HL-60 (cell line): ENCODE results near the gene SERPIND1.

ENCODE experiments used
- DNase-seq, 2 experiments: peaks; one replicate each; pipeline ENCODE4 v3.0.0-alpha.2; 2010 to 2020; ENCODE audit warnings: low read depth in 1 of 2, low spot score in 1 of 2
- H3K27ac ChIP-seq: fragments of 250-450 bp; sonication (Bioruptor Pico); replicated peaks from 2 replicates; pipeline ENCODE4 v1.5.1; 2020; ENCODE audit warnings: mild to moderate bottlenecking, moderate library complexity
- H3K27me3 ChIP-seq: fragments of 250-450 bp; sonication (Bioruptor Pico); 2 replicates; pipeline ENCODE4 v1.5.1; 2021; ENCODE audit warnings: mild to moderate bottlenecking, moderate library complexity; ENCODE audit not compliant: insufficient read depth, poor library complexity, severe bottlenecking
- H3K4me3 ChIP-seq: replicated peaks from 2 replicates; pipeline ENCODE4 v1.5.1; 2011; ENCODE audit warnings: mild to moderate bottlenecking, control low read depth, low read length; ENCODE audit not compliant: insufficient read depth
- CTCF ChIP-seq: IDR thresholded peaks from one replicate; pipeline ENCODE4 v1.5.1; 2011; ENCODE audit warnings: low read length, control low read depth, inconsistent platforms; ENCODE audit not compliant: insufficient read depth
- GABPA ChIP-seq: IDR thresholded peaks from 2 replicates; pipeline ENCODE4 v1.6.1; 2012; ENCODE audit warnings: low read depth
- POLR2AphosphoS5 ChIP-seq: IDR thresholded peaks from 2 replicates; pipeline ENCODE4 v1.6.1; 2012; ENCODE audit warnings: low read depth
- REST ChIP-seq: IDR thresholded peaks from 2 replicates; pipeline ENCODE4 v1.6.1; 2012; ENCODE audit warnings: low read depth; ENCODE audit not compliant: insufficient replicate concordance
- SPI1 ChIP-seq: IDR thresholded peaks from 2 replicates; pipeline ENCODE4 v1.6.1; 2012; ENCODE audit warnings: low read depth, mild to moderate bottlenecking, borderline replicate concordance

The SERPIND1 gene

GRCh38 chr22:20792221-20792965 lies 18.5 kb downstream of the SERPIND1 start:
- Histone ChIP-seq H3K4me3 (no peak overlapping the region), H3K27me3 (no peaks in the 10 kb centered on the region), H3K27ac (no peak overlapping the region)
- no peak for TF ChIP-seq REST
- TF ChIP-seq GABPA = no peak
- TF ChIP-seq CTCF = no peak
- TF ChIP-seq POLR2AphosphoS5 = no peak
- no peak for TF ChIP-seq SPI1
- DNase-seq = no peak

DNA sequence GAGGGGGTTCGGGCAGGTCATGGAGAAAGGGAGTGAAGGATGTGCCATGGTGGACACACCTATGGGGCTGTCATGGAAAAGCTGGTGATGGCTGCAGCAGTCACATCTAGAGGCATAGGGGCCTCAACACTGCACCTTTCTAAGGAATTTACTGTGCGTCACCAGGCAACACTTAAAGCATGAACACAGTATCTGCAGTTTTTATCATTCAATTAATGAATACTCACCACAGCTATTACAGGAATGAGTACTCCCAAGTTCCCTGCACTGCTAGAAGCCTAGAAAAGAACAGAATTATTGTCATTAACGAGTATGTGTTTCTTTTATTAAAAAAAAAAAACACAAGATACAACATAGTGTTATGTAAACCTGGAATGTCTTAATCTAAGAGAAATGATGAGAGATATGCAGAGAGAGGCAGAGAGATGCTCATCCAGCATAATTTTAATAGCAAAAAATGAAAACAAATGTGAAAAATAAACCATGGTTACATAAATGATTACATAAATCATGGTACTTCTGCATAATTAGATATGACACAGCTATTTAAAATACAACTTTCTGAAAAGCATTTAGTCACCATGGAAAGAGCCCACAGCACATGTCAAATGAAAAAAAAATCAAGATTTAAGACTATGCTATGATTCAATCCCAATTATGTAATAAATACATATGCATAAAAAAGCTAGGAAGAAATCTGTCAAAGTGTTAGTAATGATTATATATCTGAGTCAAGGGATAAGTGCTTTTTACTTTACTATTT lies 19.2 kb downstream of the SERPIND1 start:
- no peak overlapping the region for H3K27ac ChIP-seq

GRCh38 chr22:20793748-20794649 lies 20.1 kb downstream of the SERPIND1 start:
- no peak for DNase-seq
- no peak overlapping the region for H3K27ac ChIP-seq
- no peak overlapping the region for H3K4me3 ChIP-seq
- TF ChIP-seq REST (no peak), CTCF (no peak), POLR2AphosphoS5 (no peak), GABPA (no peak), SPI1 (no peak)
- no peaks in the 10 kb centered on the region for H3K27me3 ChIP-seq

More for the DNA sequence above, 19.2 kb downstream of the SERPIND1 start:
- Histone ChIP-seq H3K27me3 (no peaks in the 10 kb centered on the region), H3K4me3 (no peak overlapping the region)
- DNase-seq = no peak
- TF ChIP-seq GABPA = no peak
